A673 (cell line): ENCODE results near the gene NCKAP5. TPM values are rescaled to one million over a fixed set of nuclear protein-coding genes. Genes with fewer than 3 reads are reported as not detected.

Experiments
- BruUV-seq: library from RNA; stranded (reverse); fragments of 400-500 nt; replicated peaks from 2 replicates; lab custom pipeline; 2021; lab: Mats Ljungman, UMichigan
- CTCF ChIA-PET: fragments of 300-600 bp; sonication (Branson Sonifier 250); formaldehyde crosslinking; loops from one replicate; lab custom pipeline; 2022; ENCODE audit warnings: antibody characterized with exemption; lab: Charles Lee
- POLR2A ChIA-PET: fragments of 300-600 bp; sonication (Branson Sonifier 250); formaldehyde crosslinking; loops from one replicate; lab custom pipeline; 2022; ENCODE audit warnings: antibody characterized with exemption; ENCODE audit not compliant: low non-redundant PET; lab: Charles Lee
- DNase-seq: peaks from one replicate; pipeline ENCODE4 v3.0.0-alpha.2; 2015; ENCODE audit warnings: low spot score
- H3K27ac ChIP-seq: fragments of 200-600 bp; sonication (generic); 2 replicates; pipeline ENCODE4 v1.5.1; 2016; ENCODE audit warnings: mixed run types, low read depth, mild to moderate bottlenecking, mixed read lengths, antibody characterized with exemption, low read length; ENCODE audit not compliant: poor library complexity, severe bottlenecking
- H3K27me3 ChIP-seq: fragments of 200-600 bp; sonication (generic); replicated peaks from 2 replicates; pipeline ENCODE4 v1.6.1; 2017; ENCODE audit warnings: mixed run types, low read depth, mild to moderate bottlenecking, mixed read lengths, antibody characterized with exemption, low read length; ENCODE audit not compliant: insufficient read depth, poor library complexity
- H3K36me3 ChIP-seq: fragments of 200-600 bp; sonication (generic); 2 replicates; pipeline ENCODE4 v1.6.1; 2016; ENCODE audit warnings: mixed run types, mild to moderate bottlenecking, mixed read lengths, antibody characterized with exemption, low read length; ENCODE audit not compliant: insufficient read depth, poor library complexity, severe bottlenecking
- H3K4me1 ChIP-seq: fragments of 200-600 bp; sonication (generic); 2 replicates; pipeline ENCODE4 v1.6.1; 2017; ENCODE audit warnings: mixed run types, mild to moderate bottlenecking, mixed read lengths, antibody characterized with exemption, low read length; ENCODE audit not compliant: insufficient read depth, poor library complexity, severe bottlenecking
- H3K4me3 ChIP-seq: fragments of 200-600 bp; sonication (generic); 2 replicates; pipeline ENCODE4 v1.5.1; 2016; ENCODE audit warnings: low read depth, mixed run types, mild to moderate bottlenecking, mixed read lengths, low read length; ENCODE audit not compliant: poor library complexity, severe bottlenecking
- H3K9me3 ChIP-seq: fragments of 200-600 bp; sonication (generic); 2 replicates; pipeline ENCODE4 v1.6.1; 2016; ENCODE audit warnings: mixed run types, low read depth, mild to moderate bottlenecking, mixed read lengths, antibody characterized with exemption, low read length; ENCODE audit not compliant: poor library complexity, severe bottlenecking
- CTCF ChIP-seq: fragments of 300-800, 200-600 bp; sonication (generic); conservative IDR thresholded peaks from 2 replicates; pipeline ENCODE4 v1.5.1; 2017; ENCODE audit warnings: low read depth, mild to moderate bottlenecking, antibody characterized with exemption, low read length, moderate library complexity, mixed read lengths
- EZH2 ChIP-seq: fragments of 200-600 bp; sonication (generic); IDR thresholded peaks from 2 replicates; pipeline ENCODE4 v1.6.1; 2017; ENCODE audit warnings: borderline replicate concordance, low read depth, mild to moderate bottlenecking, mixed read lengths, antibody characterized with exemption, low read length; ENCODE audit not compliant: poor library complexity, severe bottlenecking
- intact Hi-C: fragments of 100-400 bp; cut with micrococcal nuclease; formaldehyde crosslinking; loops from one replicate; pipeline ENCODE4 v1.10.0; 2022; ENCODE audit not compliant: unreplicated experiment
- total RNA-seq: library from RNA; stranded (reverse); gene quantifications from 2 replicates; pipeline ENCODE4 v1.2.3, GENCODE V29; 2021

Gene NCKAP5
- total RNA-seq, 1 experiment from 2014 or later, result 26.6 TPM

DNA sequence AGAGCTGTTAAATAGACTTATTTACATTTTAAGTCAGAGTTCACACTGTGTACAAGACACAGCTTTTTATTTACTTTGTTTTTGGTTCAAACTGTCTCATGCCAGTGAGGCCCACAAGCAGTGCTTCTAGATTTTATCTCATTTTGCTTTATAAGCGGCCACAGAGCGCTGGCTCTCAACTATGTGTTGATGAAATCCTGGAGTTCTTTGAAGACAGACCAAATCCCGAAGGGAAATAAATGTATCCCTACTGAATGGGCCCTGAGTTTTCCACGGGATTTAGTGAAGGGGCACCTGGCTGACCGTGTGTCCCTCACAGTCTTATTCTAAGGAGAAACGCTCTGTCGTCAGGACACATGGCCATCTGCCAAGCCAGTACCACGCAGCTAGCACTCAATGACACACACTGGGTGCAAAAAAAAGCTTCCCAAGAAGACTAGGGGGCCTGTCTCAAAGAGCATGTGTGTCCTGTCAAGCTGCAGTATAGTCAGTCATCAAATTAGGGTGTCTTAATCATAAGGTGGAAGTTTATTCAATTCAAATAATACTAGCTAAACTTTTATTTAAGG, 921.6 kb downstream of the NCKAP5 start:
- TF ChIP-seq EZH2, result no peak
- TF ChIP-seq CTCF, result no peak
- Histone ChIP-seq H3K4me3 (no peak overlapping the region), H3K4me1 (no peaks in the 10 kb centered on the region), H3K9me3 (no peaks in the 10 kb centered on the region), H3K36me3 (no peaks in the 10 kb centered on the region), H3K27ac (no peak overlapping the region), H3K27me3 (peaks cover 4% of the 10 kb centered on the region)
- CTCF ChIA-PET, result no interaction called here
- intact Hi-C loops, result no loop called here
- POLR2A ChIA-PET, result no interaction called here
- no peak for DNase-seq
- BruUV-seq, result no TSS peak

- no TSS peak for BruUV-seq
- CTCF ChIA-PET, result no interaction called here
Measured at GRCh38 chr2:132645722-132646539, 922.3 kb downstream of the NCKAP5 start.

GRCh38 chr2:132645176-132645575, 923.1 kb downstream of the NCKAP5 start:
- TF ChIP-seq CTCF (no peak), EZH2 (no peak)
- intact Hi-C loops, result no loop called here
- Histone ChIP-seq H3K27me3 (peaks cover 4% of the 10 kb centered on the region), H3K27ac (no peak overlapping the region), H3K9me3 (no peaks in the 10 kb centered on the region), H3K4me3 (no peak overlapping the region), H3K4me1 (no peaks in the 10 kb centered on the region), H3K36me3 (no peaks in the 10 kb centered on the region)
- CTCF ChIA-PET, result no interaction called here
- no TSS peak for BruUV-seq
- POLR2A ChIA-PET, result no interaction called here
- DNase-seq, result no peak

More at GRCh38 chr2:132645722-132646539, 922.3 kb downstream of the NCKAP5 start:
- POLR2A ChIA-PET, result no interaction called here
- intact Hi-C loops, result no loop called here
- no peak overlapping the region for H3K4me3 ChIP-seq
- no peaks in the 10 kb centered on the region for H3K4me1 ChIP-seq
- peaks cover 4% of the 10 kb centered on the region for H3K27me3 ChIP-seq
- no peaks in the 10 kb centered on the region for H3K9me3 ChIP-seq
- no peaks in the 10 kb centered on the region for H3K36me3 ChIP-seq
- TF ChIP-seq EZH2 (no peak), CTCF (no peak)
- no peak overlapping the region for H3K27ac ChIP-seq
- DNase-seq, result no peak
